ENCODE data around the gene TSPYL1. TPM values are rescaled to one million over a fixed set of nuclear protein-coding genes. Genes with fewer than 3 reads are reported as not detected.
A peak's percentile ranks its signal among the peaks of the same experiment; 100 is the strongest.

Gene TSPYL1
- total and polyA plus RNA-seq, 9 donors, result 41.9 to 65.8 (median 53.8) TPM

DNA sequence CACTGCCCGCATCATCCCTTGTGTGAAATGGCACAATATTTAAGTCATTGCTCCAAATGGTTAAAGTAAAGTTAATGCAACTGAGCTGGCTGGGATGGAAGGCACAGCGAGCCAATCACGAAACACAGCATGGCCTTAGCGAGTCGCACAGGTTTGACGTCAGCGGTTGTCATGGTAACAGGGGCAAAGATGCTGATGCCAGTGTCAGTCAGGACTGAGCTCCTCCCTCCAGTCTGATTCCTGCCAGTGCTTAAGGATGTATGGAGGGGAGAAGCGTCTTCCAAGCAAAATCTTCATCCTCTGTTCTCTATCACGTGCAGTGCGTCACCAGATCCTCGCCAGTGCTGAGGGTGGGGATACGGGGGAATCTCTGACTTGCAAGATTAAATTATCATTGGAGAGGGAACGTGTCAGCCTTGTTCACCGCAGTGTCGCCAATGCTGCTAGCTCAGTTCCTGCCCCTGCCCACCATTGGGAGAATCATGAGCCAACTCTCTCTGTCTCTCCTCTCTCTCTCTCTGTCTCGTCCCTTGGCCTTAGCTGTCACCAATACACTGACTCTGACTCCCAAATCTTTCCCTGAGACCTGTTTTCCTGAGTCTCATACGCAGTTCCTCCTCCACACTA, 50.3 kb downstream of the TSPYL1 start:
- no peaks in the 10 kb centered on the region for H3K27me3 ChIP-seq (ENCODE audit: control insufficient read depth, insufficient read depth, low read length)
- DNase-seq, result peak; percentile 97
- H3K27ac ChIP-seq (ENCODE audit: low read length), result peak overlapping the region; percentile 8
- no peaks in the 10 kb centered on the region for H3K36me3 ChIP-seq (ENCODE audit: control insufficient read depth, insufficient read depth, low read length)
- H3K4me3 ChIP-seq (ENCODE audit: low read length), result peak overlapping the region; percentile 20
- no peaks in the 10 kb centered on the region for H3K4me1 ChIP-seq (ENCODE audit: control insufficient read depth, insufficient read depth, low read length)
- H3K9me3 ChIP-seq (replicated peaks; ENCODE audit: control insufficient read depth, low read depth, low read length), result no peaks in the 10 kb centered on the region
- WGBS (ENCODE audit: insufficient coverage), result 46% methylated on average over 8 of the region's 17 CpGs

Other genes starting within 250 kb of the TSPYL1 start
- gene FRK, start 219.0 kb downstream of the TSPYL1 start, total RNA-seq, result 0.40 TPM
- under 1 TPM; 0.43 to 0.79 (median 0.52) TPM for gene FRK, start 219.0 kb downstream of the TSPYL1 start, polyA plus RNA-seq (ENCODE audit: insufficient read depth in 1 of 8, insufficient read length in 8 of 8, low replicate concordance in 1 of 8)
- 8.2 TPM for gene NT5DC1, start 179.1 kb downstream of the TSPYL1 start, total RNA-seq
- gene NT5DC1, start 179.1 kb downstream of the TSPYL1 start, polyA plus RNA-seq (ENCODE audit: insufficient read depth in 1 of 8, insufficient read length in 8 of 8, low replicate concordance in 1 of 8), result 10 to 100 TPM; 16.4 to 25.0 (median 20.7) TPM
- 1.9 TPM for gene COL10A1, start 153.8 kb downstream of the TSPYL1 start, total RNA-seq
- 1 to 10 TPM in 1 of 8 donors, under 1 TPM in 7; 0.16 to 1.1 (median 0.29) TPM for gene COL10A1, start 153.8 kb downstream of the TSPYL1 start, polyA plus RNA-seq (ENCODE audit: insufficient read depth in 1 of 8, insufficient read length in 8 of 8, low replicate concordance in 1 of 8)
- gene TSPYL4, start 25.9 kb downstream of the TSPYL1 start, total RNA-seq, result 11.8 TPM
- 10 to 100 TPM; 14.8 to 25.2 (median 19.5) TPM for gene TSPYL4, start 25.9 kb downstream of the TSPYL1 start, polyA plus RNA-seq (ENCODE audit: insufficient read depth in 1 of 8, insufficient read length in 8 of 8, low replicate concordance in 1 of 8)
- 38.3 TPM for gene DSE, start 91.0 kb upstream of the TSPYL1 start, total RNA-seq
- gene DSE, start 91.0 kb upstream of the TSPYL1 start, polyA plus RNA-seq (ENCODE audit: insufficient read depth in 1 of 8, insufficient read length in 8 of 8, low replicate concordance in 1 of 8), result 10 to 100 TPM; 23.7 to 42.3 (median 29.7) TPM
- gene CALHM6, start 181.4 kb upstream of the TSPYL1 start, total RNA-seq, result 3.8 TPM
- 1 to 10 TPM; 1.8 to 5.3 (median 3.6) TPM for gene CALHM6, start 181.4 kb upstream of the TSPYL1 start, polyA plus RNA-seq (ENCODE audit: insufficient read depth in 1 of 8, insufficient read length in 8 of 8, low replicate concordance in 1 of 8)
- 3.7 TPM for gene CALHM5, start 231.7 kb upstream of the TSPYL1 start, total RNA-seq
- gene CALHM5, start 231.7 kb upstream of the TSPYL1 start, polyA plus RNA-seq (ENCODE audit: insufficient read depth in 1 of 8, insufficient read length in 8 of 8, low replicate concordance in 1 of 8), result 1 to 10 TPM; 1.9 to 4.1 (median 2.6) TPM

All from muscle of leg (tissue), 11 donors.